Activated T-helper 1 cell treated with anti-CD3 and anti-CD28 coated beads, Interleukin-2, amount 50 U/mL, for 16 hours (primary cell): ENCODE results near the gene PLCL2.
"Not testable (repeated sequence)": the region's sequence is repeated elsewhere in the genome, so short reads cannot be mapped to it uniquely, and the experiment has no call there.

ENCODE experiments used
- DNase-seq, 2 donors: peaks; one replicate each; pipeline ENCODE4 v3.0.0-alpha.2; 2020; ENCODE audit warnings: low read depth in 1 of 2, low spot score in 1 of 2

PLCL2 gene

GRCh38 chr3:17111586-17111985, 226.8 kb downstream of the PLCL2 start:
- no peak for DNase-seq

- DNase-seq = no peak
These were observed 230.4 kb downstream of the PLCL2 start for GRCh38 chr3:17115186-17115585.

GRCh38 chr3:17116007-17116600, 231.3 kb downstream of the PLCL2 start:
- DNase-seq = no peak

GRCh38 chr3:17118771-17119170, 234.0 kb downstream of the PLCL2 start:
- DNase-seq = no peak

- DNase-seq = no peak
These were observed 234.7 kb downstream of the PLCL2 start for GRCh38 chr3:17119201-17120072.

- DNase-seq = no peak
These were observed 235.4 kb downstream of the PLCL2 start for GRCh38 chr3:17120115-17120514.

GRCh38 chr3:17121336-17121735, 236.6 kb downstream of the PLCL2 start:
- no peak for DNase-seq

- DNase-seq = no peak
These were observed 238.0 kb downstream of the PLCL2 start for GRCh38 chr3:17122758-17123157.

- no peak for DNase-seq
These were observed 241.1 kb downstream of the PLCL2 start for GRCh38 chr3:17125738-17126442.

- not testable (repeated sequence) for DNase-seq
These were observed 243.9 kb downstream of the PLCL2 start for GRCh38 chr3:17128671-17129070.

GRCh38 chr3:17129556-17129955, 244.8 kb downstream of the PLCL2 start:
- no peak for DNase-seq

- no peak for DNase-seq
These were observed 246.2 kb downstream of the PLCL2 start for GRCh38 chr3:17130956-17131355.

- no peak for DNase-seq
These were observed 247.7 kb downstream of the PLCL2 start for GRCh38 chr3:17132286-17133115.

- no peak for DNase-seq
These were observed 249.1 kb downstream of the PLCL2 start for GRCh38 chr3:17133632-17134545.

GRCh38 chr3:17135696-17136095, 250.9 kb downstream of the PLCL2 start:
- DNase-seq = no peak

- DNase-seq = no peak
These were observed 251.5 kb downstream of the PLCL2 start for GRCh38 chr3:17136136-17136721.

- DNase-seq = no peak
These were observed 252.6 kb downstream of the PLCL2 start for GRCh38 chr3:17137321-17137826.

GRCh38 chr3:17138246-17139039, 253.7 kb downstream of the PLCL2 start:
- no peak for DNase-seq
